DOHH2 (cell line): ENCODE measurements around the gene CISD1.

Source experiments
- H3F3A ChIP-seq: fragments of 200-600 bp; sonication (generic), shearing (Covaris generic); 2 replicates; pipeline ENCODE4 v1.6.0; 2016; ENCODE audit warnings: antibody characterized with exemption, mild to moderate bottlenecking; ENCODE audit not compliant: control insufficient read depth, insufficient read depth
- H3K27ac ChIP-seq: fragments of 200-600 bp; sonication (generic); 2 replicates; pipeline ENCODE4 v1.5.1; 2014; ENCODE audit warnings: low read depth, mild to moderate bottlenecking, low read length, moderate library complexity
- H3K27me3 ChIP-seq: fragments of 200-600 bp; sonication (generic); 2 replicates; pipeline ENCODE4 v1.6.1; 2014; ENCODE audit warnings: mild to moderate bottlenecking, low read length, mixed read lengths; ENCODE audit not compliant: control insufficient read depth
- H3K36me3 ChIP-seq: fragments of 200-600 bp; sonication (generic); 2 replicates; pipeline ENCODE4 v1.6.1; 2014; ENCODE audit warnings: mild to moderate bottlenecking, low read length, moderate library complexity, mixed read lengths; ENCODE audit not compliant: control insufficient read depth
- H3K4me1 ChIP-seq: fragments of 200-600 bp; sonication (generic); 2 replicates; pipeline ENCODE4 v1.6.1; 2014; ENCODE audit warnings: mild to moderate bottlenecking, low read length, mixed read lengths; ENCODE audit not compliant: control insufficient read depth
- H3K4me2 ChIP-seq: fragments of 200-600 bp; sonication (generic); 2 replicates; pipeline ENCODE4 v1.6.0; 2014; ENCODE audit warnings: mild to moderate bottlenecking, low read length, moderate library complexity
- H3K4me3 ChIP-seq: fragments of 200-600 bp; sonication (generic); 2 replicates; pipeline ENCODE4 v1.5.1; 2014; ENCODE audit warnings: mild to moderate bottlenecking, low read length, mixed read lengths
- H3K79me2 ChIP-seq: fragments of 200-600 bp; sonication (generic); 2 replicates; pipeline ENCODE4 v1.6.1; 2014; ENCODE audit warnings: mild to moderate bottlenecking, low read length, mixed read lengths; ENCODE audit not compliant: control insufficient read depth
- H3K9me2 ChIP-seq: fragments of 200-600 bp; sonication (generic); replicated peaks from 2 replicates; pipeline ENCODE4 v1.6.1; 2014; ENCODE audit warnings: mild to moderate bottlenecking, low read length, mixed read lengths; ENCODE audit not compliant: control insufficient read depth
- H3K9me3 ChIP-seq: fragments of 200-600 bp; sonication (generic); 2 replicates; pipeline ENCODE4 v1.6.1; 2014; ENCODE audit warnings: antibody characterized with exemption, low read length, mixed read lengths; ENCODE audit not compliant: control insufficient read depth, insufficient read depth
- H4K20me1 ChIP-seq: fragments of 200-600 bp; sonication (generic); 2 replicates; pipeline ENCODE4 v1.6.0; 2014; ENCODE audit warnings: low read depth, mild to moderate bottlenecking, antibody characterized with exemption, low read length, moderate library complexity; ENCODE audit not compliant: control insufficient read depth, insufficient read depth
- EZH2phosphoT487 ChIP-seq: fragments of 200-600 bp; sonication (generic); IDR thresholded peaks from 2 replicates; pipeline ENCODE4 v1.6.1; 2017; ENCODE audit warnings: borderline replicate concordance, mild to moderate bottlenecking, antibody characterized with exemption, low read length, moderate library complexity, mixed read lengths
- TF ChIP-seq, protein P1 (sequence below): fragments of 200-600 bp; sonication (generic); IDR thresholded peaks from one replicate; pipeline ENCODE4 v1.5.1; 2014; ENCODE audit warnings: antibody characterized with exemption, mild to moderate bottlenecking, low read depth, low read length; ENCODE audit not compliant: poor library complexity, severe bottlenecking

The CISD1 gene

DNA sequence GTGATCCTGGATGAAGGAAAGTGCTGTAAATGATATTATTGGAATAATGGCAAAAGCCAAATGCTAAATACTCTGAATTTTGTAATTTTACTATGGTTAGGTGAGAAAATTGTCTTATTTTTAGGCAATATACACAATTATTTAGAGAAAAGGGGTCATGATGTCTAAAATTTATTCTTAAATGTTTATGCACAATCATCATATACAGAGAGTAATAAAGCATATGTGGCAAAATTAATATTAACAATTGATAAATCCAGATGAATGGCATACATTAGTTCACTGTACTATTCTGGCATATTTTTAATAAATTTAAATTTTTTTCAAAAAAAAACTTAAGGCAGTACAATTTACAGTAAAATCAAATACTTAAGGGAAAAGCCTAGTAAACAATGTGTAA lies 8.6 kb upstream of the CISD1 start:
- H3K4me3 ChIP-seq, result no peak overlapping the region
- no peaks in the 10 kb centered on the region for H3F3A ChIP-seq
- H3K9me2 ChIP-seq, result no peaks in the 10 kb centered on the region
- H3K27ac ChIP-seq, result no peak overlapping the region
- no peaks in the 10 kb centered on the region for H3K9me3 ChIP-seq
- H3K4me1 ChIP-seq, result peaks cover 21% of the 10 kb centered on the region
- H3K4me2 ChIP-seq, result no peak overlapping the region
- peaks cover 11% of the 10 kb centered on the region for H3K36me3 ChIP-seq
- H4K20me1 ChIP-seq, result peaks cover 9% of the 10 kb centered on the region; the same call in 1 of the 2 replicates
- H3K27me3 ChIP-seq, result no peaks in the 10 kb centered on the region
- TF ChIP-seq, protein P1, sequence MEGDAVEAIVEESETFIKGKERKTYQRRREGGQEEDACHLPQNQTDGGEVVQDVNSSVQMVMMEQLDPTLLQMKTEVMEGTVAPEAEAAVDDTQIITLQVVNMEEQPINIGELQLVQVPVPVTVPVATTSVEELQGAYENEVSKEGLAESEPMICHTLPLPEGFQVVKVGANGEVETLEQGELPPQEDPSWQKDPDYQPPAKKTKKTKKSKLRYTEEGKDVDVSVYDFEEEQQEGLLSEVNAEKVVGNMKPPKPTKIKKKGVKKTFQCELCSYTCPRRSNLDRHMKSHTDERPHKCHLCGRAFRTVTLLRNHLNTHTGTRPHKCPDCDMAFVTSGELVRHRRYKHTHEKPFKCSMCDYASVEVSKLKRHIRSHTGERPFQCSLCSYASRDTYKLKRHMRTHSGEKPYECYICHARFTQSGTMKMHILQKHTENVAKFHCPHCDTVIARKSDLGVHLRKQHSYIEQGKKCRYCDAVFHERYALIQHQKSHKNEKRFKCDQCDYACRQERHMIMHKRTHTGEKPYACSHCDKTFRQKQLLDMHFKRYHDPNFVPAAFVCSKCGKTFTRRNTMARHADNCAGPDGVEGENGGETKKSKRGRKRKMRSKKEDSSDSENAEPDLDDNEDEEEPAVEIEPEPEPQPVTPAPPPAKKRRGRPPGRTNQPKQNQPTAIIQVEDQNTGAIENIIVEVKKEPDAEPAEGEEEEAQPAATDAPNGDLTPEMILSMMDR, result no peak
- no peak for TF ChIP-seq EZH2phosphoT487
- H3K79me2 ChIP-seq, result peaks cover 96% of the 10 kb centered on the region

DNA sequence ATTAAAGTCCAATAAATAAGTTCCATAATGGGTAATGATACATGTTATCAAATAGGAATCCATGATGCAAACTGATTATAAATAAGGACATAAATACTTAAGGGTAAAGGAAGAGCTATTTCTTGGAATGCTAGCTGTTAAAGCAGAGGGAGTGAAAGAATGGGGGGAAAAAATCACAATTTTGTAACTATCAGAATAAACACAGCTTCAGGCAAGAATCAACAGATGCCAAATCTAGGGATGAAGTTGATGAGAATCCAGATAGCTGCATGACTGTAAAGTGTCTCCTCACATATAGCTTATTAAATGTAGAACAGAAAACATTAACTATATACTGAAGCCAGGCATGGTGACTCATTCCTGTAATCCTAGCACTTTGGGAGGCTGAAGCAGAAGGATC lies 6.2 kb upstream of the CISD1 start:
- no peak overlapping the region for H3K27ac ChIP-seq
- H3K79me2 ChIP-seq, result peaks cover 94% of the 10 kb centered on the region
- H3K9me3 ChIP-seq, result no peaks in the 10 kb centered on the region
- peaks cover 15% of the 10 kb centered on the region; the same call in 1 of the 2 replicates for H4K20me1 ChIP-seq
- H3F3A ChIP-seq, result 0 out of 2 replicates have a peak, but pooled peaks cover 7% of the 10 kb centered on the region
- no peak overlapping the region for H3K4me2 ChIP-seq
- no peaks in the 10 kb centered on the region for H3K9me2 ChIP-seq
- no peaks in the 10 kb centered on the region for H3K27me3 ChIP-seq
- H3K4me3 ChIP-seq, result no peak overlapping the region
- H3K4me1 ChIP-seq, result peaks cover 26% of the 10 kb centered on the region
- no peak for TF ChIP-seq EZH2phosphoT487
- TF ChIP-seq, protein P1, result no peak
- H3K36me3 ChIP-seq, result peaks cover 13% of the 10 kb centered on the region

DNA sequence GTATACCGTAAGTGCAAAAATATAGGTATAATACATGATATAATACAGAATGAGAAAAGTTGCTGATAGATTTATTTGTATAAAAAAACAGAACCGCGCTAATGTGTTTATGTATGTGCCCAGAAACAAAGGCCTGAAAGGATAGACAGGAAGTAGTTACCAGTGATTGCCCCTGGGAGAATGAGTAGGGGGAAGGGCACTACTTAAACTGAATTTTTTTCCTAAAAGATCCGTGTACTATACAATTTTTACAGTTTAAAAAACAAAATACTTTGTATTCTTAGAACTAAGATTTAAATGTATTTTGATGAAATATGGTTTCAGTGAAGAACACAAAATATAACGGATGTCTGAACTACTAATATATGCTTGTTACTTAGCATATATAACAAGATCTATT lies 4.2 kb upstream of the CISD1 start:
- Histone ChIP-seq H3K4me1 (peaks cover 26% of the 10 kb centered on the region), H3K79me2 (peaks cover 83% of the 10 kb centered on the region), H3K4me2 (peak overlapping the region; percentile 81), H3F3A (peaks cover 13% of the 10 kb centered on the region), H3K4me3 (peak overlapping the region; percentile 77), H3K27ac (peak overlapping the region; percentile 68; the same call in 1 of the 2 replicates), H3K9me2 (no peaks in the 10 kb centered on the region), H3K9me3 (no peaks in the 10 kb centered on the region), H3K36me3 (peaks cover 11% of the 10 kb centered on the region; the same call in 1 of the 2 replicates), H3K27me3 (no peaks in the 10 kb centered on the region), H4K20me1 (peaks cover 8% of the 10 kb centered on the region; the same call in 1 of the 2 replicates)
- TF ChIP-seq, protein P1, result no peak
- TF ChIP-seq EZH2phosphoT487, result no peak

DNA sequence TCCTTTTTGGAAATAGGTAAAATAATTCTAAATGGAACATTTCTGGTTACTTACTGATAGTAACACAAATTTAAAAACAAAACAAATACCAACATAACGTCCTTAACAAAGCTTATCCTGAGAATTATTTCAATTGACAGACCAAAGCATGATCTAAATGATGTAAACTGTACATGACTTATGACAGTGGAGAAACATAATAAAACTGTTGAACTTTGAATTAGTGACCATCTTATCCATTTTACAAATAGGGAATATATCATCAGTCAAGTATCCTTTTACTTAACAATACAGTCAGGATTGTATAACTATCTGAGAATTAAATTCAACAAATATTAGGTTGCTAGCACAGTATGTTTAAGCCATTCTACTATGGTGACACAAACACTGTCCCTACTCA lies 3.7 kb upstream of the CISD1 start:
- no peaks in the 10 kb centered on the region for H3K27me3 ChIP-seq
- peak overlapping the region; percentile 81 for H3K4me2 ChIP-seq
- peak overlapping the region; percentile 77 for H3K4me3 ChIP-seq
- H3K9me3 ChIP-seq, result no peaks in the 10 kb centered on the region
- no peak for TF ChIP-seq EZH2phosphoT487
- TF ChIP-seq, protein P1, result no peak
- H3K4me1 ChIP-seq, result peaks cover 27% of the 10 kb centered on the region
- H3K27ac ChIP-seq, result peak overlapping the region; percentile 68; the same call in 1 of the 2 replicates
- H3K9me2 ChIP-seq, result no peaks in the 10 kb centered on the region
- peaks cover 11% of the 10 kb centered on the region; the same call in 1 of the 2 replicates for H3K36me3 ChIP-seq
- peaks cover 83% of the 10 kb centered on the region for H3K79me2 ChIP-seq
- H3F3A ChIP-seq, result peaks cover 13% of the 10 kb centered on the region
- peaks cover 8% of the 10 kb centered on the region; the same call in 1 of the 2 replicates for H4K20me1 ChIP-seq
